Measurements from ENCODE around the gene DUSP11. TPM values are rescaled to one million over a fixed set of nuclear protein-coding genes. Genes with fewer than 3 reads are reported as not detected.
"Not testable (repeated sequence)": the region's sequence is repeated elsewhere in the genome, so short reads cannot be mapped to it uniquely, and the experiment has no call there.

DUSP11 gene
- total RNA-seq, 2 donors from 2014 or later, result 30.7 to 50.1 TPM

DNA sequence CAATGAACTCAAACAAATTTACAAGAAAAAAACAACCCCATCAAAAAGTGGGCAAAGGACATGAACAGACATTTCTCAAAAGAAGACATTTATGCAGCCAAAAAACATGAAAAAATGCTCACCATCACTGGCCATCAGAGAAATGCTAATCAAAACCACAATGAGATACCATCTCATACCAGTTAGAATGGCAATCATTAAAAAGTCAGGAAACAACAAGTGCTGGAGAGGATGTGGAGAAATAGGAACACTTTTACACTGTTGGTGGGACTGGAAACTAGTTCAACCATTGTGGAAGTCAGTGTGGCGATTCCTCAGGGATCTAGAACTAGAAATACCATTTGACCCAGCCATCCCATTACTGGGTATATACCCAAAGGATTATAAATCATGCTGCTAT, 53.2 kb downstream of the DUSP11 start:
- not testable (repeated sequence) for H3K27ac Mint-ChIP-seq; H3K4me3 Mint-ChIP-seq; DNase-seq (ENCODE audit: low spot score); H3K4me1 Mint-ChIP-seq (ENCODE audit: low read depth in 2 of 2); H3K9me3 Mint-ChIP-seq; H3K27me3 Mint-ChIP-seq; ATAC-seq
- H3K36me3 Mint-ChIP-seq, result peaks cover 11% of the 10 kb centered on the region

- Mint-ChIP-seq H3K36me3 (peaks cover 9% of the 10 kb centered on the region), H3K4me1 (ENCODE audit: low read depth in 2 of 2) (no peaks in the 10 kb centered on the region), H3K9me3 (peaks cover 6% of the 10 kb centered on the region), H3K27ac (no peak overlapping the region), H3K27me3 (peaks cover 11 to 27% of the 10 kb centered on the region in 2 donors), H3K4me3 (no peak overlapping the region)
- DNase-seq (ENCODE audit: low spot score) (no peak), ATAC-seq (no peak)
These were observed 60.9 kb downstream of the DUSP11 start for GRCh38 chr2:73718851-73719621.

DNA sequence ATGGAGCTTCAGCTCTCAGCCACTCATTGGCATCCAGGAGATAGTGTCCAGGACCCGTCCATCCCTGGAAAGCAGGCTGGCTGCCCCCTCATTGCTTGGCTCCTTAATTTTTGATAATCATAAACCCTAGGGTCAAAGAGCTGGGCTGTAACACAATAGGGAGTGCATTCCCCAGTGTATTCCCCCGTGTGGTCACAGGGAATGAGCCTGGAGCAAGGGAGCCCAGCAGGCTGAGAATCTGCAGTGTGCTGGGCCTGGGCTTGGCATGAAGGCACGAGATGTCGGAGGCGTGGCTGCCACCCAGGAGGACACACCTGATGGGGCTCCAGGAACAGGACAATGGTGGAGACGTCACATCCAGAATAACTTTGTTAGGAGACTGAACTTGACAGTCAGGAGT, 61.5 kb downstream of the DUSP11 start:
- ATAC-seq, result no peak

GRCh38 chr2:73717695-73718094, 62.2 kb downstream of the DUSP11 start:
- peaks cover 15% of the 10 kb centered on the region for H3K36me3 Mint-ChIP-seq
- H3K27me3 Mint-ChIP-seq, result peaks cover 15 to 34% of the 10 kb centered on the region in 2 donors
- H3K27ac Mint-ChIP-seq; H3K4me1 Mint-ChIP-seq (ENCODE audit: low read depth in 2 of 2); H3K9me3 Mint-ChIP-seq; H3K4me3 Mint-ChIP-seq; DNase-seq (ENCODE audit: low spot score); ATAC-seq: not testable (repeated sequence)

More for the DNA sequence above, 61.5 kb downstream of the DUSP11 start:
- H3K27me3 Mint-ChIP-seq, result peaks cover 15 to 33% of the 10 kb centered on the region in 2 donors
- H3K4me1 Mint-ChIP-seq (ENCODE audit: low read depth in 2 of 2), result no peaks in the 10 kb centered on the region
- peaks cover 14% of the 10 kb centered on the region for H3K36me3 Mint-ChIP-seq
- H3K27ac Mint-ChIP-seq, result no peak overlapping the region
- no peak for DNase-seq (ENCODE audit: low spot score)
- peaks cover 6% of the 10 kb centered on the region for H3K9me3 Mint-ChIP-seq
- H3K4me3 Mint-ChIP-seq, result no peak overlapping the region

DNA sequence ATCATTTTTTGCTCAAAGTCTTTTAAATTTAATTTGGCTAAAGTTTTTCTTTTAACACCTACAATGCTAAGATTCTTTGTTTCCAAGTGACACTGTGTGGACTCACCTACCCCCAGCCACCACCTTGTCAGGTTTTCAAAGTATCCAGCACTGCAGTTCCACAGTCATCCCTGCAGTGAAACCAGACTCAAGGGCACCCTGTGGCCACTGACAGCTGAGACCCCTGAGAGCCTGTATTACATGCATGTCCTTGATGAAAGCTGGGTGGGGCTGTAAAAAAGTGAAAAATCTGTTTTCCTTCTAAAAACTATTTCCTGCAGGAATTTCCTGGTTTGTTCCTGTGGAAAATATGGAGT, 62.7 kb downstream of the DUSP11 start:
- H3K9me3 Mint-ChIP-seq, result peaks cover 6% of the 10 kb centered on the region
- DNase-seq (ENCODE audit: low spot score) (no peak), ATAC-seq (no peak)
- no peak overlapping the region for H3K4me3 Mint-ChIP-seq
- H3K27ac Mint-ChIP-seq, result no peak overlapping the region
- no peaks in the 10 kb centered on the region for H3K4me1 Mint-ChIP-seq (ENCODE audit: low read depth in 2 of 2)
- peaks cover 15 to 34% of the 10 kb centered on the region in 2 donors for H3K27me3 Mint-ChIP-seq
- peaks cover 15% of the 10 kb centered on the region for H3K36me3 Mint-ChIP-seq

GRCh38 chr2:73716543-73717250, 63.2 kb downstream of the DUSP11 start:
- ATAC-seq, result no peak
- no peak for DNase-seq (ENCODE audit: low spot score)
- no peak overlapping the region for H3K4me3 Mint-ChIP-seq

GRCh38 chr2:73714091-73714490, 65.8 kb downstream of the DUSP11 start:
- peaks cover 15% of the 10 kb centered on the region for H3K36me3 Mint-ChIP-seq
- H3K9me3 Mint-ChIP-seq, result peaks cover 6% of the 10 kb centered on the region
- H3K4me3 Mint-ChIP-seq, result no peak overlapping the region
- H3K27me3 Mint-ChIP-seq, result peaks cover 31 to 41% of the 10 kb centered on the region in 2 donors
- no peaks in the 10 kb centered on the region for H3K4me1 Mint-ChIP-seq (ENCODE audit: low read depth in 2 of 2)
- no peak overlapping the region for H3K27ac Mint-ChIP-seq
- ATAC-seq, result no peak
- DNase-seq (ENCODE audit: low spot score), result no peak

More at GRCh38 chr2:73716543-73717250, 63.2 kb downstream of the DUSP11 start:
- H3K4me1 Mint-ChIP-seq (ENCODE audit: low read depth in 2 of 2), result no peaks in the 10 kb centered on the region
- peaks cover 15% of the 10 kb centered on the region for H3K36me3 Mint-ChIP-seq
- H3K27me3 Mint-ChIP-seq, result peaks cover 17 to 34% of the 10 kb centered on the region in 2 donors
- H3K27ac Mint-ChIP-seq, result no peak overlapping the region
- peaks cover 6% of the 10 kb centered on the region for H3K9me3 Mint-ChIP-seq

Other genes with a start within 250 kb of the DUSP11 start
- gene NAT8, start 137.7 kb downstream of the DUSP11 start, total RNA-seq, result not detected
- 10 to 100 TPM; 20.0 to 25.2 TPM for gene TPRKB, start 42.8 kb downstream of the DUSP11 start, total RNA-seq
- gene C2orf78, start 4.1 kb upstream of the DUSP11 start, total RNA-seq, result not detected
- 10 to 100 TPM; 27.5 to 40.6 TPM for gene STAMBP, start 48.9 kb upstream of the DUSP11 start, total RNA-seq
- gene ACTG2, start 112.9 kb upstream of the DUSP11 start, total RNA-seq, result not detected
- gene DGUOK, start 146.8 kb upstream of the DUSP11 start, total RNA-seq, result 10 to 100 TPM; 87.1 to 92.6 TPM
- gene TET3, start 204.8 kb upstream of the DUSP11 start, total RNA-seq, result 10 to 100 TPM; 29.3 to 70.3 TPM

Measured in natural killer cell treated with Interleukin-12 subunit alpha and Interleukin-12 subunit beta and Interleukin-15 and Interleukin-18, amount 100 ng/mL, for 72 hours (primary cell).